ENCODE data around the gene FAM83C.
A peak's percentile ranks its signal among the peaks of the same experiment; 100 is the strongest.

The FAM83C gene

DNA sequence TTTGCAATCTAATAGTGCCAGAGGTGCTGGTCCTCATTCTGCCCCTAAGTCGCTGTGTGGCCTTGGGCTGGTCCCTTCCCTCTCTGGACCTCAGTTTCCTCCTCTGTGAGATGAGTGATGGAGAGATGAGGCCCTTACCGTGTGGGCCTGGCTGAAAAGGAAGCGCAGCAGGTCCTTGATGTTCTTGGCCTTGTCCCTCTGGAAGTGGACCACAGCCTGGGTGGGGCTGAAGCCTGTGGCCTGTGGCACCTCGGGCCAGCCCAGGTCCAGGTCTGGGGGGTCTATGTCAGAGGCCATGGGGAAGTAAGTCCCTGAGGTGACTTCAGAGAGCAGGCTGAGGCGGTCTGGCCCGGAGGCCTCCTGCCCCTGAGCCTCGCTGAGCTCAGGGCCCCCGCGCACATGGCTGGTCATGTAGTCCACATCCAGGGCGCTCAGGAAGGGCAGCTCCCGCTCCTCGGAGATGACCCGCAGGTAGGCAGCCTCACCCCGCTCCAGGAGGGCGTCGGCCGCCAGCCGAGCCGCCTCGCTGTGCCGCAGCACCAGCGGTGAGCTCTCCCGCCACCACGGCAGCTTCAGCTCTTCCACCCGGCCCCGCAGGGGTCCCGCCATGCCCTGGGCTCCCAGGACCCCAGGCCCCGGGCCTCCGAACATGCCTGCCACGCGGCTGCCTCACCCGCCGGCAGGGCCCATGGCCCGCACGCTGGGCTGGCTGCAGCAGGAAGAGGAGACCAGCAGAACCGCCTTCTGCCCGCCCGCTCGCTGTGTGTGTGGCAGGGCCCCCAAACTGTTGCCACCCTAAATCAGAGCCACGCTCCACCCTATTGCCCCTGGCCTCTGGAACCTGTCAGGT, at the start of gene FAM83C:
Gene FAM83C, minus strand, starts transcription at position 772 of the 850 bp plus-strand sequence. Its CDS starts 121 bp downstream, at position 651.
- DNase-seq = no peak

DNA sequence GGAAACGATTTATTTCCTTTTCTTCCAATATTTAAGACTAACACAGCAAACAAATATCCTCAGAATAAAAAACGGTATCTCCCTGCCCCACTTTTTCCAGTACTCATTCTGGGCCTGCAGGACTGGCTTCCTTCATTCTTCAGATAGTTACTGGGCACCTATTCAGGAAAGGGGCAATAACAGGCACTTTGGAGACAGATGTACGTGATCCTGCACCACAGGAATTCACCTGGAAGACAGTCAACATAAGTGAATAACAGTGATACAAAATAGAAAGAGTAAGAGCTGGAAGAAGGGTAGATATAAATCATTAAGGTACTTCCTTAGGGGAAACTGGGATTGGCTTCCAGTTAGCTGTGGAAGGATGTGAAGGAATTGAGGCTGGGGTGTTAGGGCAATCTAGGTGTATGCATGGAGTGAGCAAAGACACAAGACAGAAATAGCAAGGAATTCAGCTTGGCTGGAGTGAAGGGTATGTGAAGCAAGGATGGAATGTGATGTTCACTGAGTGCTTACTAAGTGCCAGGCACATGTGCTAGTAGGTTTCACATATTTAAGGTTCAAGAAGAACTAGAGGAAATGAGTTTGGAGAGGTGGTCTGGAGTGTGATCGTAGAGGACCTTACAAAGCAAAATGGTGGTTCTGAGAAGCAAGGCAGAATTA, 49.3 kb upstream of the FAM83C start:
- no peak for DNase-seq

DNA sequence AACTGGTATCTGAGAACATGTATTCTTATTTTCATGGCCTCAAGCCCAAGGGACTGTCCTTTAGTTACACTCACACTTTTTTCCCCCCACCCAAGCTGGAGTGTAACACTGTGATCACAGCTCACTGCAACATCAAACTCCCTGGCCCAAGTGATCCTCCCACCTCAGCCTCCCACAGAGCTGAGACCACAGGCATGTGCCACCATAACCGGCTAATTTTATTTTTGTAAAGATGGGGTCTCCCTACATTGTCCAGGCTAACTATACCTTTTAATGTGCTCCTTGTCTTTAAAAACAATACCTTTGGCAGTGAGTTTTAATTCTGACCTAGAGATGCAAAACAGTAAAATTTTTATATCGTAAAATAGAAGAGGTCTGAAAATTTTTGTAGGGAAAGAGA, 48.2 kb upstream of the FAM83C start:
- no peak for DNase-seq

- no peak for DNase-seq
Measured at GRCh38 chr20:35339636-35340035, 47.4 kb upstream of the FAM83C start.

DNA sequence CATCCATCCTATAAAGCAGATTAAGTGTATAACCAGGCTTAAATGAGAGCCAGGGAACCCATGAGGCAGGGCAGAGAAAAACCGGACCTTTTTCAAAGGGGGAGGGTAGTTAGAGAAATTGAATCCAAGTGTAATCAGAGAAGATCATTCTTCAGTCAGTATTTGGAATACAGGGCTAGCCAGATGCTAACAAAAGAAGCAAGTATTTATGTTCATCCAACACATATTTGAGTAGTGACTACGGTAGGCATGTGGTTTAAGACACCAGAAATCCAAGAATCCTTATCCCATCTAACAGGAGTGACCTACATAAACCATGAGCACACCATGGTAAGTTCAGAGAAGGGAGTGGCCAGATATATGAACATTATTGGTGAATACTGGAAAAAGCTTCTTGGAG, 46.8 kb upstream of the FAM83C start:
- no peak for DNase-seq

- DNase-seq = no peak
Measured at GRCh38 chr20:35334311-35335101, 42.3 kb upstream of the FAM83C start.

- DNase-seq = no peak
Measured at GRCh38 chr20:35333606-35334005, 41.4 kb upstream of the FAM83C start.

GRCh38 chr20:35332540-35333200, 40.4 kb upstream of the FAM83C start:
- DNase-seq = no peak

- DNase-seq = peak; percentile 11 to 20
Measured at GRCh38 chr20:35329435-35330139, 37.4 kb upstream of the FAM83C start.

GRCh38 chr20:35328689-35329088, 36.5 kb upstream of the FAM83C start:
- no peak for DNase-seq

DNA sequence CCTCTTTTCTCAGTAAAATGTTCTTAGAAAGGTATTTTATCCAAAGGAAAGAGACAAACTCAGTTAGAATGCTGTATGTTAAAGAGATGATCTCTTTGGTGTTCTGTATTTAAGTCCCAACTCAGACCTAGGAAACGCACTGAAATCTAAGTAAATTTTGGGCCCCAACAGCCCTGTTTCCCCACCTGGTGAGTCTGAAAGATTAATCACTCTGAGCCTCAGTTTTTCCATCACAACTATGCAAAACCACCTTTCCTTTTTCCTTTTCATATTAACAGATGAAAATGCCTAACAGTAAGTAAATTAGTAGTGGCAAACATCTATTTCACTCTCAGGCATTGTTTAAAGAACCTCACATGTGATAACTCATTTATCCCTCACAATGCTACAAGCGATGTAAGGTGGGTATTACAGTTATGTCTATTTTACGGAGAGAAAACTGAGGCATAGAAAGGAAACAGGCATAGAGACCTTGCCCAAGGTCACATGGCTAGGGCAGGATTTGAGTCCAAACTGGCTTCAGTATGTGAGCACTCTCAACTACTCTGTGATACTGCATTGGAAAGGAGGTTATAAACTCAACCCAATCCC, 36.0 kb upstream of the FAM83C start:
- DNase-seq = no peak

- DNase-seq = no peak
Measured at GRCh38 chr20:35327074-35327976, 35.1 kb upstream of the FAM83C start.

DNA sequence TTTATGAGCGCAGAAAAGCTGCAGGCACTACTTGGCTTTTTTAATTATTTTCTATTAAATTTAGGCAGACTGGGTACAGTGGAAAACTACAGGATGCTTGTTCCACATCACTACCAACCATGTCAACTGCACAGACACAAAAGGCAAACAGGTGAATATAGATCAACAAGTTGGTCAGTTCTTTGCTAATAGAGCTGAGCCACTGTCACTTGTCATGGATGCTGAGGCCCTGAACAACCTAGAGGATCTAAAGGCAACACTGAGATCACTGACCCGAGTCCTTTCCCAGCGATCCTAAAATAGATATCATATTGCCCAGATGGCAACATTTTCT, 34.5 kb upstream of the FAM83C start:
- DNase-seq = no peak

GRCh38 chr20:35326021-35326739, 34.0 kb upstream of the FAM83C start:
- DNase-seq = no peak

- DNase-seq = no peak
Measured at GRCh38 chr20:35325401-35325800, 33.2 kb upstream of the FAM83C start.

DNA sequence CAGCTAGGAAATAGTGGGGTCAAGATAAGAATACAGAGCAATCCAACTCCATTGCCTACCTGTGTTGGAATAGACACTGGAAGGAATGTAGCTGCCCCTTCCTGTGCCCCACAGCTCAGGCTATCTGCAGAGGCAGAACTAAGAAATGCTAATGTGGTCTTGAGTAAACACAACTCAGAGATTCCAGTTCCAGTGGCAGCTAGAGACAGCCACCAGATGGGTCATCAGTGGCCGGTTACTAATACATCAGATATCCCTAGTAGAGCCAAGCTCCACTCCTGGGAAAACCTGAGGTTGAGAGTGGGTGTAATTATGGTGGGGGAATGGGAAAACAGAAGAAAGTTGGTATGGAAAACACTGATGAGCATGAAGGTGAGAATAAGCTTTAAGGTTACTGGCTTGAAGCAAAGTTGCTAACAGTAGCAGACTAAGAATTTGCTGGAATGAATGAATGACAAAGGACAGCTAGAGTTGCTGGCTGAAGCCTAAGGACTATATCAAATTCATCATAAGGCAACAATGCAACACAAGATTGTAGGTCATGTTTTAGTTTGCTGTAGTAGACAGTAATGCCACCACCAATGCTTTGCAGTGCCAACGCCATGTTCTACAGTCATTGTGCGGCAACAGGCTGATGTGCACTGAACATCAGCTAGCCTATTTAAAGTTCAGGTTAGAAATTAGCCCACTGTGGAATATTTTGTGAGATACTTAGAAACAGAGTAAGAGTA, 28.3 kb upstream of the FAM83C start:
- DNase-seq = no peak

- DNase-seq = no peak
Measured at GRCh38 chr20:35319871-35320197, 27.6 kb upstream of the FAM83C start.

- peak in 1 of 2 experiments; percentile 46 for DNase-seq
Measured at GRCh38 chr20:35319192-35319870, 27.1 kb upstream of the FAM83C start.
